K562 (cell line): ENCODE data around the gene EMC10. TPM values are rescaled to one million over a fixed set of nuclear protein-coding genes. Genes with fewer than 3 reads are reported as not detected.

Source experiments
- ATAC-seq: fragments of 200-7000 bp; cut with Tn5 transposase; 3 replicates; pipeline ENCODE4 v1.9.1; 2020; ENCODE audit warnings: moderate library complexity
- BruUV-seq: library from RNA; stranded (reverse); fragments of 400-500 nt; replicated peaks from 2 replicates; lab custom pipeline; 2021; lab: Mats Ljungman, UMichigan
- CTCF ChIA-PET: fragments of 300-600 bp; formaldehyde crosslinking; extraction: SDS; loops from one replicate; lab custom pipeline; 2021; ENCODE audit warnings: low intra/inter-chr PET ratio; lab: Yijun Ruan, JAX
- POLR2A ChIA-PET: fragments of 300-600, 350-650 bp; sonication (Branson Sonifier 250); formaldehyde crosslinking; extraction: SDS; loops from one replicate; lab custom pipeline; 2021; ENCODE audit warnings: antibody characterized with exemption, inconsistent platforms; lab: Yijun Ruan, JAX
- DNase-seq, 4 experiments: peaks; one replicate each; pipeline versions ENCODE4 v3.0.0 to v3.0.0-alpha.2; 2011 to 2018; ENCODE audit warnings: low spot score in 3 of 4, mixed read lengths in 3 of 4; ENCODE audit errors: extremely low read depth in 1 of 4
- FAIRE-seq: peaks from 2 replicates; lab custom pipeline; 2011; peaks lifted over from hg19 to GRCh38; lab: Jason Lieb, UNC
- H2AFZ ChIP-seq: 2 replicates; pipeline ENCODE4 v1.6.0; 2011; ENCODE audit warnings: low read depth, low read length, control low read depth, inconsistent platforms
- H3K27ac ChIP-seq: fragments of 200-600 bp; 3 replicates; pipeline ENCODE4 v1.8.0; 2011; ENCODE audit warnings: low read depth, mild to moderate bottlenecking, control low read depth, inconsistent platforms, low read length, moderate library complexity, mixed read lengths; ENCODE audit errors: extremely low read depth
- H3K27me3 ChIP-seq, 2 experiments: fragments of 300-600 bp in 1 of 2; 2 replicates in 1 of 2; 3 replicates in 1 of 2; pipeline versions ENCODE4 v1.6.0 to v1.8.0; 2011; ENCODE audit warnings: inconsistent platforms in 2 of 2, low read length in 2 of 2, mild to moderate bottlenecking in 1 of 2, mixed read lengths in 1 of 2, moderate library complexity in 1 of 2; ENCODE audit not compliant: control insufficient read depth in 2 of 2, insufficient read depth in 2 of 2
- H3K36me3 ChIP-seq: fragments of 300-600 bp; 3 replicates; pipeline ENCODE4 v1.8.0; 2011; ENCODE audit warnings: mild to moderate bottlenecking, low read length, inconsistent platforms; ENCODE audit not compliant: control insufficient read depth, insufficient read depth
- H3K4me1 ChIP-seq, 2 experiments: fragments of 200-600 bp in 1 of 2; replicated peaks in 1 of 2; 2 replicates in 1 of 2; 3 replicates in 1 of 2; pipeline versions ENCODE4 v1.5.1 to v1.8.0; 2011; ENCODE audit warnings: inconsistent platforms in 2 of 2, low read length in 2 of 2, mild to moderate bottlenecking in 1 of 2, mixed read lengths in 1 of 2, moderate library complexity in 1 of 2; ENCODE audit not compliant: control insufficient read depth in 2 of 2, insufficient read depth in 2 of 2
- H3K4me2 ChIP-seq: 2 replicates; pipeline ENCODE4 v1.6.1; 2011; ENCODE audit warnings: low read length, control low read depth, inconsistent platforms, mixed read lengths; ENCODE audit not compliant: insufficient read depth
- H3K4me3 ChIP-seq: fragments of 200-600 bp; sonication (generic), shearing (Covaris generic); 2 replicates; pipeline ENCODE4 v1.5.1; 2016; ENCODE audit warnings: control low read depth, inconsistent platforms
- H3K79me2 ChIP-seq: fragments of 200-600 bp; 3 replicates; pipeline ENCODE4 v1.8.0; 2011; ENCODE audit warnings: low read length, inconsistent platforms; ENCODE audit not compliant: control insufficient read depth, insufficient read depth
- H3K9ac ChIP-seq, 2 experiments: 2 replicates each; pipeline versions ENCODE4 v1.6.0 to v1.6.1; 2011; ENCODE audit warnings: low read depth in 2 of 2, low read length in 2 of 2, control low read depth in 1 of 2, inconsistent platforms in 1 of 2, mild to moderate bottlenecking in 1 of 2, mixed read lengths in 1 of 2; ENCODE audit not compliant: insufficient read depth in 1 of 2
- H3K9me1 ChIP-seq: one replicate; pipeline ENCODE4 v1.6.0; 2011; ENCODE audit warnings: inconsistent platforms, mild to moderate bottlenecking, low read length, moderate library complexity; ENCODE audit not compliant: control insufficient read depth, insufficient read depth
- H3K9me3 ChIP-seq: replicated peaks from 2 replicates; pipeline ENCODE4 v1.5.1; 2011; ENCODE audit warnings: low read depth, low read length, inconsistent platforms; ENCODE audit not compliant: control insufficient read depth, insufficient read depth
- H4K20me1 ChIP-seq: replicated peaks from 2 replicates; pipeline ENCODE4 v1.6.1; 2011; ENCODE audit warnings: low read length, inconsistent platforms, mixed read lengths; ENCODE audit not compliant: control insufficient read depth, insufficient read depth
- BHLHE40 ChIP-seq: IDR thresholded peaks from 2 replicates; pipeline ENCODE4 v1.6.1; 2011; ENCODE audit warnings: low read length, improper control_type of control experiment
- C11orf30 ChIP-seq: fragments of 450-650 bp; IDR thresholded peaks from 2 replicates; pipeline ENCODE4 v1.6.1; 2016; ENCODE audit warnings: low read depth, mild to moderate bottlenecking
- CEBPG ChIP-seq, 3 experiments: fragments of 200-800 bp in 1 of 3; sonication (Bioruptor generic) in 1 of 3; sonication (generic) in 1 of 3; formaldehyde crosslinking in 1 of 3; IDR thresholded peaks in 2 of 3; conservative IDR thresholded peaks in 1 of 3; 2 replicates each; pipeline versions ENCODE4 v1.6.1 to v1.8.0; 2016 to 2022; ENCODE audit warnings: missing compliant biosample characterization in 2 of 3, missing genetic modification characterization in 2 of 3, mild to moderate bottlenecking in 1 of 3, missing genetic modification reagents in 1 of 3
- CGGBP1 ChIP-seq: fragments of 250-450 bp; sonication (Bioruptor Pico); IDR thresholded peaks from 2 replicates; pipeline ENCODE4 v1.9.0; 2021; ENCODE audit warnings: mild to moderate bottlenecking
- EP300 ChIP-seq: IDR thresholded peaks from 2 replicates; pipeline ENCODE4 v1.6.1; 2012; ENCODE audit warnings: low read length, improper control_type of control experiment
- FOXP4 ChIP-seq: sonication (generic); formaldehyde crosslinking; IDR thresholded peaks from 2 replicates; pipeline ENCODE4 v1.8.0; 2022; ENCODE audit warnings: mild to moderate bottlenecking, missing genetic modification reagents, borderline replicate concordance
- HMG20A ChIP-seq: fragments of 450-650 bp; formaldehyde crosslinking; conservative IDR thresholded peaks from 2 replicates; pipeline ENCODE4 v1.4.0; 2020; ENCODE audit warnings: mild to moderate bottlenecking, mixed read lengths
- HMGXB4 ChIP-seq: sonication (generic); formaldehyde crosslinking; IDR thresholded peaks from 2 replicates; pipeline ENCODE4 v1.8.1; 2023; ENCODE audit warnings: mild to moderate bottlenecking, missing genetic modification reagents
- L3MBTL2 ChIP-seq: fragments of 450-650 bp; IDR thresholded peaks from 2 replicates; pipeline ENCODE4 v1.6.1; 2016; ENCODE audit warnings: mild to moderate bottlenecking, moderate library complexity
- MTA1 ChIP-seq: fragments of 450-650 bp; IDR thresholded peaks from 2 replicates; pipeline ENCODE4 v1.6.1; 2017; ENCODE audit warnings: borderline replicate concordance
- SLC30A9 ChIP-seq: fragments of 250-450 bp; sonication (Bioruptor Pico); IDR thresholded peaks from 2 replicates; pipeline ENCODE4 v1.8.0; 2022; ENCODE audit warnings: mild to moderate bottlenecking, moderate library complexity
- SMARCC2 ChIP-seq: fragments of 450-650 bp; IDR thresholded peaks from 2 replicates; pipeline ENCODE4 v1.6.1; 2017; ENCODE audit warnings: antibody characterized with exemption, moderate library complexity, mild to moderate bottlenecking, low read depth
- SRSF9 ChIP-seq: fragments of 200-400 bp; formaldehyde crosslinking; IDR thresholded peaks from 2 replicates; pipeline ENCODE4 v1.6.1; 2017; ENCODE audit warnings: low read depth, low read length, borderline replicate concordance
- TCFL5 ChIP-seq: fragments of 250-450 bp; sonication (Bioruptor Pico); conservative IDR thresholded peaks from 2 replicates; pipeline ENCODE4 v1.6.1; 2021; ENCODE audit warnings: mild to moderate bottlenecking, moderate library complexity, matching md5 sums
- THAP7 ChIP-seq: fragments of 250-450 bp; sonication (Bioruptor Pico); IDR thresholded peaks from 2 replicates; pipeline ENCODE4 v1.5.0; 2021
- ZNF133 ChIP-seq: fragments of 250-450 bp; sonication (Bioruptor Pico); IDR thresholded peaks from 2 replicates; pipeline ENCODE4 v1.4.0; 2020; ENCODE audit warnings: mild to moderate bottlenecking
- ZNF146 ChIP-seq: IDR thresholded peaks from one replicate; pipeline ENCODE4 v1.6.1; 2018; ENCODE audit warnings: missing compliant biosample characterization; ENCODE audit not compliant: unreplicated experiment
- ZNF239 ChIP-seq: fragments of 250-450 bp; sonication (Bioruptor Pico); IDR thresholded peaks from 2 replicates; pipeline ENCODE4 v1.4.0; 2020; ENCODE audit warnings: mild to moderate bottlenecking
- ZNF589 ChIP-seq: fragments of 200-800 bp; sonication (Bioruptor generic); IDR thresholded peaks from 2 replicates; pipeline ENCODE4 v1.6.1; 2016; ENCODE audit warnings: low read depth, missing genetic modification characterization, missing compliant biosample characterization
- WGBS: fragments of 100-300 bp; shearing (Covaris generic); methylation state at CpG from one replicate; pipeline ENCODE4 v1.1.6; 2016; ENCODE audit warnings: low coverage, mixed read lengths; ENCODE audit not compliant: insufficient coverage; ENCODE audit errors: missing lambda C conversion rate; 5-methylcytosine and 5-hydroxymethylcytosine counted together
- in situ Hi-C: fragments of 300-500 bp; cut with MboI; formaldehyde crosslinking; loops from 4 replicates; pipeline ENCODE4 v1.15.0; 2018; ENCODE audit warnings: inconsistent platforms, mixed read lengths
- intact Hi-C: fragments of 100-400 bp; cut with micrococcal nuclease; formaldehyde crosslinking; loops from 2 replicates; pipeline ENCODE4 v1.14.2; 2022
- polyA plus RNA-seq, 8 experiments: library from polyadenylated mRNA; depleted of rRNA in 4 of 8; stranded (reverse) in 5 of 8; unstranded in 3 of 8; fragments of >200 nt; fragmentation: Nextera tagmentation in 2 of 8; fragmentation: Illumina TruSeq in 1 of 8; extraction: Ambion mirVana in 2 of 8; extraction: Trizol in 1 of 8; gene quantifications; 2 replicates each; pipeline versions ENCODE4 v1.2.1 to v1.2.3, GENCODE V29; 2011 to 2014; ENCODE audit warnings: inconsistent platforms in 1 of 8, missing spikeins in 1 of 8
- total RNA-seq, 7 experiments: library from RNA; depleted of rRNA in 6 of 7; stranded (reverse); fragments of >200 nt in 6 of 7; fragmentation: Illumina TruSeq in 2 of 7; extraction: Trizol in 2 of 7; gene quantifications; 2 replicates each; pipeline versions ENCODE4 v1.2.1 to v1.2.3, GENCODE V29; 2011 to 2021; ENCODE audit warnings: low replicate concordance in 1 of 7

The EMC10 gene
- total and polyA plus RNA-seq, 9 of the 15 experiments (the other 6 are each of a cell fraction or from before 2014, with no cell fraction given): 1.4 to 46.0 (median 13.1) TPM

GRCh38 chr19:50531171-50531612 lies 54.9 kb downstream of the EMC10 start:
- Histone ChIP-seq H3K9me3 (peaks cover 3% of the 10 kb centered on the region), H3K4me3 (no peak overlapping the region), H3K36me3 (no peaks in the 10 kb centered on the region), H3K79me2 (no peaks in the 10 kb centered on the region), H3K9ac (peak overlapping the region in 1 of 2 experiments; percentile 81; a peak in 2 of 4 replicates), H3K4me1 (peaks cover 0 to 10% of the 10 kb centered on the region in 2 experiments; a peak in 2 of 5 replicates), H3K27me3 (peaks cover 3 to 22% of the 10 kb centered on the region in 2 experiments; a peak in 3 of 5 replicates), H2AFZ (no peak overlapping the region), H3K9me1 (peaks cover 3% of the 10 kb centered on the region), H3K27ac (no peak overlapping the region), H4K20me1 (no peaks in the 10 kb centered on the region), H3K4me2 (no peak overlapping the region)
- peak in 2 of 4 experiments; percentile 34 to 40 for DNase-seq
- ChIA-PET POLR2A (no interaction called here), CTCF (no interaction called here)
- peak; percentile 53; the same call in 2 of the 3 replicates for ATAC-seq
- 9% methylated on average over 12 of the region's 14 CpGs for WGBS
- no TSS peak for BruUV-seq
- in situ Hi-C loops (loop anchor here (5.0 to 10.0 kb wide), 2 partner anchors 251 to 384 kb away; partner anchors contain the start of gene KLK4), intact Hi-C loops (loop anchor here (10.0 kb wide), 1 partner anchor 174 kb away; no protein-coding TSS in a partner anchor)
- FAIRE-seq: peak; percentile 35
- TF ChIP-seq EP300 (no peak), SMARCC2 (no peak), MTA1 (no peak), L3MBTL2 (no peak), CGGBP1 (CRISPR knock-in tag) (no peak), BHLHE40 (peak; percentile 35; the same call in 1 of the 2 replicates), CEBPG (CRISPR knock-in tag; IDR thresholded peaks at IDR 0.05) (no peak), CEBPG (tag; conservative IDR thresholded peaks at IDR 0.05 in 1 of 2, IDR thresholded peaks at IDR 0.05 in 1 of 2) (no peak), ZNF239 (CRISPR knock-in tag) (no peak), FOXP4 (no peak), ZNF146 (CRISPR knock-in tag) (no peak), SRSF9 (no peak), HMGXB4 (CRISPR knock-in tag) (no peak), THAP7 (CRISPR knock-in tag) (no peak), TCFL5 (CRISPR knock-in tag) (no peak), SLC30A9 (CRISPR knock-in tag) (no peak), HMG20A (CRISPR knock-in tag) (no peak), C11orf30 (peak; percentile 16; the same call in 1 of the 2 replicates), ZNF589 (CRISPR knock-in tag) (no peak), ZNF133 (no peak)
